CD4-positive, alpha-beta T cell (primary cell): ENCODE measurements around the gene LY9. TPM values are rescaled to one million over a fixed set of nuclear protein-coding genes. Genes with fewer than 3 reads are reported as not detected.

Experiments
- ATAC-seq: fragments of 200-7000 bp; cut with Tn5 transposase; one replicate; pipeline ENCODE4 v1.10.0; 2022; ENCODE audit warnings: mild to moderate bottlenecking; ENCODE audit not compliant: poor library complexity
- CTCF ChIA-PET: fragments of 350-600 bp; sonication (Branson Sonifier 250); formaldehyde crosslinking; loops from one replicate; lab custom pipeline; 2021; ENCODE audit warnings: antibody characterized with exemption, inconsistent platforms; lab: Charles Lee
- POLR2A ChIA-PET: fragments of 350-600 bp; sonication (Branson Sonifier 250); formaldehyde crosslinking; loops from one replicate; lab custom pipeline; 2021; ENCODE audit warnings: antibody characterized with exemption, inconsistent platforms; lab: Charles Lee
- DNase-seq, 14 experiments: peaks; one replicate each; pipeline ENCODE4 v3.0.0-alpha.2; 2013 to 2020; ENCODE audit warnings: mixed read lengths in 2 of 14
- H3K27ac ChIP-seq, 2 donors: one replicate each; pipeline versions ENCODE4 v1.5.1 to v1.7.0; 2013; ENCODE audit warnings: low read length in 2 of 2, low read depth in 1 of 2, mild to moderate bottlenecking in 1 of 2
- H3K27me3 ChIP-seq, 2 experiments: 1 replicate in 1 of 2; 2 replicates in 1 of 2; pipeline versions ENCODE4 v1.6.1 to v1.7.0; 2013; ENCODE audit warnings: low read length in 2 of 2, control low read depth in 1 of 2, mild to moderate bottlenecking in 1 of 2, moderate library complexity in 1 of 2; ENCODE audit not compliant: insufficient read depth in 2 of 2, control insufficient read depth in 1 of 2
- H3K36me3 ChIP-seq: one replicate; pipeline ENCODE4 v1.6.1; 2013; ENCODE audit warnings: low read length, control low read depth; ENCODE audit not compliant: insufficient read depth
- H3K4me1 ChIP-seq: one replicate; pipeline ENCODE4 v1.6.1; 2013; ENCODE audit warnings: low read length, control low read depth; ENCODE audit not compliant: insufficient read depth
- H3K4me3 ChIP-seq: one replicate; pipeline ENCODE4 v1.5.1; 2013; ENCODE audit warnings: mild to moderate bottlenecking, low read length, moderate library complexity
- H3K9me3 ChIP-seq, 2 experiments: 1 replicate in 1 of 2; 2 replicates in 1 of 2; pipeline versions ENCODE4 v1.6.1 to v1.7.0; 2013; ENCODE audit warnings: low read length in 2 of 2, mild to moderate bottlenecking in 2 of 2, control low read depth in 1 of 2, moderate library complexity in 1 of 2; ENCODE audit not compliant: control insufficient read depth in 1 of 2, insufficient read depth in 1 of 2
- H3K27ac Mint-ChIP-seq: one replicate; pipeline ENCODE4 v1.8.0; 2020; ENCODE audit warnings: mixed read lengths
- H3K27me3 Mint-ChIP-seq: one replicate; pipeline ENCODE4 v1.8.0; 2021; ENCODE audit warnings: mixed read lengths
- H3K36me3 Mint-ChIP-seq: one replicate; pipeline ENCODE4 v1.8.0; 2021; ENCODE audit warnings: low read depth, mixed read lengths
- H3K4me1 Mint-ChIP-seq: one replicate; pipeline ENCODE4 v1.8.0; 2021; ENCODE audit warnings: low read depth, mixed read lengths
- H3K4me3 Mint-ChIP-seq: one replicate; pipeline ENCODE4 v1.8.0; 2020; ENCODE audit warnings: mild to moderate bottlenecking, mixed read lengths
- H3K9me3 Mint-ChIP-seq: one replicate; pipeline ENCODE4 v1.8.0; 2020; ENCODE audit warnings: mixed read lengths
- CTCF ChIP-seq: fragments of 200-600 bp; IDR thresholded peaks from one replicate; pipeline ENCODE4 v1.8.0; 2022; ENCODE audit warnings: antibody characterized with exemption, mild to moderate bottlenecking
- intact Hi-C, 2 experiments: fragments of 100-400 bp; cut with DNase I in 1 of 2; cut with micrococcal nuclease in 1 of 2; formaldehyde crosslinking; loops; one replicate each; pipeline versions ENCODE4 v1.15.1 to v1.9.0; 2023 to 2025; cut with DNase I, micrococcal nuclease
- total RNA-seq, 174 experiments: library from RNA in 2 of 174; stranded (reverse) in 2 of 174; gene quantifications; one replicate each; pipeline ENCODE4 v1.2.3 and lab custom pipeline; 2021 to 2026

The LY9 gene
- total RNA-seq, 2 experiments from 2014 or later: 124 TPM

- no peak for ATAC-seq
- DNase-seq: no peak
- peaks cover 82% of the 10 kb centered on the region for H3K36me3 Mint-ChIP-seq
Observed at GRCh38 chr1:160799641-160800040, 3.7 kb downstream of the LY9 start.

GRCh38 chr1:160800142-160800541 is 4.2 kb downstream of the LY9 start:
- peak overlapping the region; percentile 20 to 88 for H3K27ac ChIP-seq
- no peaks in the 10 kb centered on the region for H3K27me3 Mint-ChIP-seq
- ChIA-PET POLR2A (interaction anchor here (0.6 to 2.8 kb wide), 5 partner anchors 19 to 112 kb away, joined by 3 to 14 read pairs (median 5); no protein-coding TSS in a partner anchor), CTCF (interaction anchor here (0.7 to 1.5 kb wide), 4 partner anchors 21 to 73 kb away, joined by 3 to 5 read pairs (median 4); no protein-coding TSS in a partner anchor)
- peaks cover 87% of the 10 kb centered on the region for H3K36me3 Mint-ChIP-seq
- ATAC-seq (no peak), DNase-seq (no peak)
- intact Hi-C loops: no loop called here
- peak overlapping the region; percentile 74 for H3K4me3 ChIP-seq
- peak overlapping the region; percentile 97 for H3K4me3 Mint-ChIP-seq
- peaks cover 84% of the 10 kb centered on the region for H3K4me1 Mint-ChIP-seq
- peaks cover 49% of the 10 kb centered on the region for H3K36me3 ChIP-seq
- H3K27me3 ChIP-seq: no peaks in the 10 kb centered on the region
- no peak for TF ChIP-seq CTCF
- peak overlapping the region; percentile 92 for H3K27ac Mint-ChIP-seq
- H3K9me3 Mint-ChIP-seq: no peaks in the 10 kb centered on the region
- H3K9me3 ChIP-seq: peaks cover 0 to 2% of the 10 kb centered on the region in 2 experiments
- peaks cover 53% of the 10 kb centered on the region for H3K4me1 ChIP-seq

More at GRCh38 chr1:160799641-160800040, 3.7 kb downstream of the LY9 start:
- H3K27ac ChIP-seq: peak overlapping the region; percentile 10 to 88
- Mint-ChIP-seq H3K9me3 (no peaks in the 10 kb centered on the region), H3K27ac (peak overlapping the region; percentile 92), H3K4me1 (peaks cover 84% of the 10 kb centered on the region), H3K27me3 (no peaks in the 10 kb centered on the region), H3K4me3 (peak overlapping the region; percentile 97)
- H3K36me3 ChIP-seq: peaks cover 49% of the 10 kb centered on the region
- intact Hi-C loops: loop anchor here (2.0 to 5.0 kb wide), 3 partner anchors 13 to 38 kb away; no protein-coding TSS in a partner anchor
- CTCF ChIA-PET: interaction anchor here (0.7 to 1.5 kb wide), 4 partner anchors 20 to 72 kb away, joined by 3 to 5 read pairs (median 4); no protein-coding TSS in a partner anchor
- no peaks in the 10 kb centered on the region for H3K27me3 ChIP-seq
- POLR2A ChIA-PET: interaction anchor here (0.6 to 4.8 kb wide), 7 partner anchors 12 to 112 kb away, joined by 3 to 23 read pairs (median 5); no protein-coding TSS in a partner anchor
- TF ChIP-seq CTCF: no peak
- peaks cover 56% of the 10 kb centered on the region for H3K4me1 ChIP-seq
- H3K4me3 ChIP-seq: peak overlapping the region; percentile 74
- H3K9me3 ChIP-seq: no peaks in the 10 kb centered on the region

GRCh38 chr1:160800645-160801408 is 4.9 kb downstream of the LY9 start:
- Histone ChIP-seq H3K27me3 (no peaks in the 10 kb centered on the region), H3K4me3 (peak overlapping the region; percentile 74), H3K27ac (peak overlapping the region; percentile 20 to 88), H3K36me3 (peaks cover 56% of the 10 kb centered on the region), H3K9me3 (peaks cover 0 to 9% of the 10 kb centered on the region in 2 experiments), H3K4me1 (peaks cover 47% of the 10 kb centered on the region)
- DNase-seq: peak in 3 of 14 experiments; percentile 66 to 75 (median 69)
- POLR2A ChIA-PET: interaction anchor here (1.1 to 1.2 kb wide), 3 partner anchors 32 to 121 kb away, joined by 3 to 5 read pairs (median 3); no protein-coding TSS in a partner anchor
- peak overlapping the region; percentile 97 for H3K4me3 Mint-ChIP-seq
- H3K36me3 Mint-ChIP-seq: peaks cover 93% of the 10 kb centered on the region
- H3K4me1 Mint-ChIP-seq: peaks cover 84% of the 10 kb centered on the region
- no peaks in the 10 kb centered on the region for H3K27me3 Mint-ChIP-seq
- CTCF ChIA-PET: interaction anchor here (0.7 to 1.5 kb wide), 4 partner anchors 21 to 74 kb away, joined by 3 to 5 read pairs (median 4); no protein-coding TSS in a partner anchor
- no peak for TF ChIP-seq CTCF
- peak overlapping the region; percentile 92 for H3K27ac Mint-ChIP-seq
- peak; percentile 28 for ATAC-seq
- H3K9me3 Mint-ChIP-seq: no peaks in the 10 kb centered on the region
- intact Hi-C loops: no loop called here
